Measurements from ENCODE around the gene GRB10. TPM values are rescaled to one million over a fixed set of nuclear protein-coding genes. Genes with fewer than 3 reads are reported as not detected.

The GRB10 gene
- polyA plus RNA-seq, 1 donor: 19.9 TPM

DNA sequence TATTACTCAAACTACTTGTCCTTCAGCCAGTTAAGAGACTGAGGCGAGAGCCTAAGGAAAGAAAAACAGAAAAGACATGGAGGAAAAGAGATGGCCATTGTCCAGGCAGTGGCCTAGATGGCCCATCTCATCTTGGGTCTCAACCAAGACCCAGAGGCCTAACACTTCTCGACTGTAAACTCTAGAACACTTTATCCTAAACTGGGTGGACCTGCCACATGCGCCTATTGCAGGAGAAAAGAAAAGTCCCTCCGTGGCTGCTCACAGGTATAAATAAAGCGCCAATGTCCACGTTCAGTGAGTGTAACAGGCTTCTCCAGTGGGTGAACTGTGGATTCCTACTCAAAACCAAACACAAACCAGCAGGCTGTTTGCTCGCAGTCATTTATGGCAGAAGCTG, 124.8 kb downstream of the GRB10 start:
- no peak for DNase-seq
- no peaks in the 10 kb centered on the region for H3K4me1 ChIP-seq (ENCODE audit: control insufficient read depth, insufficient read depth, low read length)
- H3K4me3 ChIP-seq (ENCODE audit: low read length): no peak overlapping the region
- H3K36me3 ChIP-seq (ENCODE audit: control insufficient read depth, insufficient read depth, low read length): peaks cover 2% of the 10 kb centered on the region
- H3K27ac ChIP-seq (ENCODE audit: low read length): no peak overlapping the region
- WGBS (ENCODE audit: insufficient coverage, low lambda C conversion rate): 90% methylated on average over 2 of the region's 7 CpGs
- H3K9me3 ChIP-seq (ENCODE audit: control insufficient read depth, low read depth, low read length): no peaks in the 10 kb centered on the region
- H3K27me3 ChIP-seq (ENCODE audit: control insufficient read depth, insufficient read depth, low read length): no peaks in the 10 kb centered on the region

DNA sequence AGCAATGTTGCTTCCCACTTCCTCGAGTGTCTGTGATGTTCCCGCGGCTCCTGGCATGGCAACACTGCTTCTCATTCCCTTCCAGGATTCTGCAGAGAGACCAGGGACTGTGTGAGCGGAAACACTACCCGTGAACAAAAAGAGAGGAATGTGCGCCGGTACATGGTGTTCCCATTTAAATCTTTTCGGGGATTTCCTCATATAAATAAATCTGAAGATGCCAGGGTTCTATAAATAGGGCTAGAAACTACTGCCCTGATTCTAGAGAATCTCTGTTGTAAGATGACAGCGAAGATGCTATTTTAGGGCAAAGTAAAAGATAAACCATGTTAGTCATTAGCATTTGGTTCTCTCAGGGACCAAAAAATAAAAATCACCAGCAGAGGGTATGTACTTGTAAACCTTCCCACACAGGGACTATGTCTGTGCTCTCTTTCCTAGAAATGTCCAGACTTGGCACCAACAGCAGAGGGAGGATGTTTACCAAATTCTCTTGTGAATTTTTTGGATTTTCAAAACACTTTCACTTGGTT, 125.3 kb downstream of the GRB10 start:
- no peak for DNase-seq
- no peaks in the 10 kb centered on the region for H3K9me3 ChIP-seq (ENCODE audit: control insufficient read depth, low read depth, low read length)
- H3K4me3 ChIP-seq (ENCODE audit: low read length): no peak overlapping the region
- no peaks in the 10 kb centered on the region for H3K4me1 ChIP-seq (ENCODE audit: control insufficient read depth, insufficient read depth, low read length)
- H3K27me3 ChIP-seq (ENCODE audit: control insufficient read depth, insufficient read depth, low read length): no peaks in the 10 kb centered on the region
- H3K27ac ChIP-seq (ENCODE audit: low read length): no peak overlapping the region
- peaks cover 2% of the 10 kb centered on the region for H3K36me3 ChIP-seq (ENCODE audit: control insufficient read depth, insufficient read depth, low read length)
- WGBS (ENCODE audit: insufficient coverage, low lambda C conversion rate): no CpG with 5 or more reads among the region's 9 CpGs

DNA sequence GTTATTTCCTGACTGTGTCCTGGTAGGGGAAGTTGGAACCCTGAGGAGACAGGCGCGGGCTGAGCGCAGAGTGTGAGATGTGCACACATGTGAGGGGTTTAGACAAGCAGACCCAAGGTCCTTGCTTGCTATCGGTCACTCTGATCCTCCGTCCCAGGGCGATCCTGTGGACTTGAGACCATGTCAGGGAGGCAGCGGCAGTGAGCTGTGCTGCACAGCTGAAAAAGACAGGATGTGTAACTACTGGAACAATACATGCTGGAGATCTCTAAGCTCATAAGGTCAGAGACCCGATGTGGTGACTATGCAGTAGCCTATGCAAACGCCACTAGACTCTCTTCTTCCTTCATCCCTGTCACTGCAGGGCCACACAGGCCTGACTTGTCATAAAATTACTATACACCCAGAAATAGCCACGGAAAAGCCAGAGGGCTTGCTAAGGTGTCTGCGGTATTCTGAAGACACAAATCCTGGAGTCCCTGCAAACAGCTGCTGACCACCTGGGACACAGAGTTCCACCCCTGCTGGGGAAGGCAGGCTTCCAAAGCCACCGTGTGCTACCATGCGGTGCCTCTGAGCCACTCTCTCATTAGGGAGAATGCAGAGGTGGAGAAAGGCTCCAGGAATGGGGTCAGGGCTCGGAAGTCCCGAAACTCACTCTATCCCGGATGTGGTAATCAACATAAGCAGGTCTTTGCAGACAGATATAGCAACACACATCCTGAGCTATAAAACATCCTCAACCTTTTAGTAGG, 126.4 kb downstream of the GRB10 start:
- no peak for DNase-seq
- no peaks in the 10 kb centered on the region for H3K27me3 ChIP-seq (ENCODE audit: control insufficient read depth, insufficient read depth, low read length)
- H3K36me3 ChIP-seq (ENCODE audit: control insufficient read depth, insufficient read depth, low read length): peaks cover 2% of the 10 kb centered on the region
- no peaks in the 10 kb centered on the region for H3K9me3 ChIP-seq (ENCODE audit: control insufficient read depth, low read depth, low read length)
- H3K4me1 ChIP-seq (ENCODE audit: control insufficient read depth, insufficient read depth, low read length): no peaks in the 10 kb centered on the region
- no peak overlapping the region for H3K27ac ChIP-seq (ENCODE audit: low read length)
- no peak overlapping the region for H3K4me3 ChIP-seq (ENCODE audit: low read length)
- no CpG with 5 or more reads among the region's 16 CpGs for WGBS (ENCODE audit: insufficient coverage, low lambda C conversion rate)

DNA sequence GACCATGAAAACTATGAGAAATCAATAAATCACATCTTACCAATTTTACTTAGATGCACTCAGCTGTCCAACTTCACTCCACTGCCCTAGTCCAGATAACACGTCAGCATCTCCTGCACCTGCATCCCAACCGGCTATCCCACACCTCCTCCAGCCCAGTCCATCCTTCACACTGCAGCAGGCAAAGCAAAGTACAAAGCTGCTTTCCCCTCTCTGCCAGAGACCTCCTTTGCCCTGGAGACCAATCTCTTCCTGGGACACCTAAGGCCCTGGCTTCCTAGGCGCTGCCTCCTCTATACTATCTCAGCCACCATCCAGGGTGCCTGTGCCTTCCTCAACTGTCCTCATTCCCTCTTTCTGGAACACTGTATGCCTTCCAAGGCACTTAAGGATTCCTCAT, 127.2 kb downstream of the GRB10 start:
- Histone ChIP-seq H3K36me3 (ENCODE audit: control insufficient read depth, insufficient read depth, low read length) (no peaks in the 10 kb centered on the region), H3K9me3 (ENCODE audit: control insufficient read depth, low read depth, low read length) (no peaks in the 10 kb centered on the region), H3K4me3 (ENCODE audit: low read length) (no peak overlapping the region), H3K27me3 (ENCODE audit: control insufficient read depth, insufficient read depth, low read length) (no peaks in the 10 kb centered on the region), H3K27ac (ENCODE audit: low read length) (no peak overlapping the region), H3K4me1 (ENCODE audit: control insufficient read depth, insufficient read depth, low read length) (no peaks in the 10 kb centered on the region)
- no peak for DNase-seq
- WGBS (ENCODE audit: insufficient coverage, low lambda C conversion rate): 100% methylated on average over 2 of the region's 3 CpGs

DNA sequence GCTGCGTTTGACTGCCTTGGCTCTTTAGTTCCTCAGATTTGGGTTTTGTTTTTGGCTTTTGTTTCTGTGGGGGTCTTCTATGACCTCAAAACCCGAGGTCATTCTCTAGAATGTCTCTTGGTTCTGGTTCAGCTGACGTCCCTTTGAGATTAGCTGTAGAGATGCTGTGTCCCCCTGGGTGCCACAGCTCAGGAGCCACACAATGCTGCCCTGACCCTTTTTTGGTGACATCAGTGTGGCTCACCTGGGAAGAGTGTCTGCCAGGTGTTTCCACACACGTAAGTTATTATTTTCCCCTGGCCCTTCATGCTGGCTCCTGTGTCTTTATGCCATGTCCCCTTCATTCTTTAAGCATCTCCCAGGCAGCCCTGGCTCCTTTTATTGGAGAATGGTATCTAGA, 127.7 kb downstream of the GRB10 start:
- Histone ChIP-seq H3K27ac (ENCODE audit: low read length) (no peak overlapping the region), H3K4me1 (ENCODE audit: control insufficient read depth, insufficient read depth, low read length) (no peaks in the 10 kb centered on the region), H3K4me3 (ENCODE audit: low read length) (no peak overlapping the region), H3K9me3 (ENCODE audit: control insufficient read depth, low read depth, low read length) (no peaks in the 10 kb centered on the region), H3K27me3 (ENCODE audit: control insufficient read depth, insufficient read depth, low read length) (no peaks in the 10 kb centered on the region), H3K36me3 (ENCODE audit: control insufficient read depth, insufficient read depth, low read length) (no peaks in the 10 kb centered on the region)
- WGBS (ENCODE audit: insufficient coverage, low lambda C conversion rate): 100% methylated on average over 2 of the region's 4 CpGs
- no peak for DNase-seq

DNA sequence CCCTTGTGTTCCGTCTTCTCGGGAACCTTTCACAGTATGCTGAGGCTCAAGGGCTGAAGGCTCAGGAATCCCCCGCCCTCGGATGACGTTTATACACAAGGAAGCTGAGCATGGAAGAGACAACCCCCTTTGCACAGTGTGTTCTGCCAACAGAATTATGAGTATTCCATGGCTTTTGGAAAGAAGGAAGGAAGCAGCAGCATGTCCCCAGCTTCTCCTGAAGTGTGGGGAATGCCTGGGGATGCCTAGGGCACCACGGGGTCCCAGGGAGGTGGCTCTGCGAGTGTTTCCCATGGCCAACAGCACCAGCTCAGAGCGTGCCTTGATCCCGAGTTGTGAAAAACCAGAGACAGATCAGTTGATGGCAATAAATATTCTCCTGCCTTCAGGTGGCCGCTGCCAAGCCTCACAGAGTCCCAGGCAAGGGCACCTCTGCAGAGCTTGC, 128.7 kb downstream of the GRB10 start:
- peak in 1 of 2 donors; percentile 28 for DNase-seq
- H3K4me1 ChIP-seq (ENCODE audit: control insufficient read depth, insufficient read depth, low read length): no peaks in the 10 kb centered on the region
- H3K4me3 ChIP-seq (ENCODE audit: low read length): no peak overlapping the region
- no peaks in the 10 kb centered on the region for H3K27me3 ChIP-seq (ENCODE audit: control insufficient read depth, insufficient read depth, low read length)
- WGBS (ENCODE audit: insufficient coverage, low lambda C conversion rate): no CpG with 5 or more reads among the region's 10 CpGs
- H3K9me3 ChIP-seq (ENCODE audit: control insufficient read depth, low read depth, low read length): no peaks in the 10 kb centered on the region
- no peak overlapping the region for H3K27ac ChIP-seq (ENCODE audit: low read length)
- peaks cover 3% of the 10 kb centered on the region for H3K36me3 ChIP-seq (ENCODE audit: control insufficient read depth, insufficient read depth, low read length)

DNA sequence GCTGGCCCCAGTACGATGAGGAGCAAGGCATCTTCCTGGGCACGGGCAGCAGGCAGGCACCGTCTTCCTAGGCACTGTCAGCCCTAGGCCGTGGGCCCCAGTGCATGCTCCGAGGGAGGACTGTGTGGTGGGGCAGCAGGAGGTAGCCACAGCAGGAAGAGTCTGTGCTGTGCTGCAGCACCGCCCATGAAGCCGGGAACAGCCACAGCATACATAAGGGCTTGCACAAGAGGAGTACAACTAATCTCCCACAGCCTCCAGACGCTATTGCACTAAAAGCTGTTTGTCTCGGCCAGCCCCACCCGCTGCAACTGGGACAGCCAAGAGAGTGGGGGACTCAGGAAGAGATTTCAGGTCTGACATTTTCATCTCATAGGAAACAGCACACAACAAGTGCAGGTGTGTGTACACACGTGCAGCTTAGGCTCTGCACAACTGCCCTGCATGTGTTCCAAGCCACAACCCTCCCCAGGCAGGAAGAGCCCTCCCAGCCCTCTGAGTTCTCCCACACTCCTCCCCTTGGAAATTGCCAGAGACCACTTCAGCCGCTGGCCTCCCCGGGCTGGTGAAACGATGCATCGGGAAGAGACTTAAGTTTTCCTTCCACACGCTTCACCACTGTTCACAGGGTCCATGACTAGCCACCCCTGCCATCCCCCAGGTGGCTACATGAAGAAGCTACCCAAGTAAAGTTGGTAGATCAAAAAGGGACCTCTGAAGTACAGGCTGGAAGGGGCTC, 129.4 kb downstream of the GRB10 start:
- H3K4me3 ChIP-seq (ENCODE audit: low read length): no peak overlapping the region
- WGBS (ENCODE audit: insufficient coverage, low lambda C conversion rate): no CpG with 5 or more reads among the region's 16 CpGs
- H3K36me3 ChIP-seq (ENCODE audit: control insufficient read depth, insufficient read depth, low read length): peaks cover 3% of the 10 kb centered on the region
- H3K4me1 ChIP-seq (ENCODE audit: control insufficient read depth, insufficient read depth, low read length): no peaks in the 10 kb centered on the region
- H3K27me3 ChIP-seq (ENCODE audit: control insufficient read depth, insufficient read depth, low read length): no peaks in the 10 kb centered on the region
- no peak for DNase-seq
- H3K27ac ChIP-seq (ENCODE audit: low read length): no peak overlapping the region
- no peaks in the 10 kb centered on the region for H3K9me3 ChIP-seq (ENCODE audit: control insufficient read depth, low read depth, low read length)

DNA sequence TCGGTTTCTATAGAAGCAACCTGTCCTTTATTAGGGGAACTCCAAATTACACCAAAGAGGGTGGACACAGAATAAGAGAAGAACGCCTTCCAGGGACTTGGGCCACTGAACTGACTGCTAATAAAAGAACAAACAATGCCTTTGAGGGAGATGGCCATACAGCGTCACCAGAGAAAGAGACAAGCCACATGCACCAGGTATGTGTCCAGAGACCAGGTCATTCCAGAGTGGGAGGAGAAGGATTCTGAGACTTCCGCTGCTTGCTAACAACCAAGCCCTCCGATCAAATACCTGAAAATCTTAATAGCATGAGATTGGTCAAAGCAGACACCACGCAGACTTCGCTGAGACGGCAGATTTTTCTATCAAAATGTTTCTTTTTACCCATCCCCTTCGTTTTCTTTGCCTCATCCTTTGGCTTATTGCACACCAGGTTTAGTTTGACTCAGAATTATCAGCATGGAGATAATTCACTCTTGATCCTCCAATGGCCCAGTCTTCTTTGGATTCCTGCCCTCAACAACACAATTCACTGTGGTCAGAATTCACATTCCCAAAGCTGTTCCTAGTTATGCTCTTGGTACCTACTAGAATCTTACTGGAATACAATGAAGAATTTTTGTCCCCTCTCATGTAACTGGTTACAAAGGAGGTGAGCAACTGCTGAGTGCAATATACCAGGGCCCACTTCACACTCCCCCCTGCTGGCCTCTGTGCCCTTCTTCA, 130.1 kb downstream of the GRB10 start:
- Histone ChIP-seq H3K9me3 (ENCODE audit: control insufficient read depth, low read depth, low read length) (no peaks in the 10 kb centered on the region), H3K4me1 (ENCODE audit: control insufficient read depth, insufficient read depth, low read length) (no peaks in the 10 kb centered on the region), H3K36me3 (ENCODE audit: control insufficient read depth, insufficient read depth, low read length) (peaks cover 3% of the 10 kb centered on the region), H3K27me3 (ENCODE audit: control insufficient read depth, insufficient read depth, low read length) (no peaks in the 10 kb centered on the region), H3K4me3 (ENCODE audit: low read length) (no peak overlapping the region), H3K27ac (ENCODE audit: low read length) (no peak overlapping the region)
- DNase-seq: no peak
- 100% methylated on average over 4 of the region's 9 CpGs for WGBS (ENCODE audit: insufficient coverage, low lambda C conversion rate)

DNA sequence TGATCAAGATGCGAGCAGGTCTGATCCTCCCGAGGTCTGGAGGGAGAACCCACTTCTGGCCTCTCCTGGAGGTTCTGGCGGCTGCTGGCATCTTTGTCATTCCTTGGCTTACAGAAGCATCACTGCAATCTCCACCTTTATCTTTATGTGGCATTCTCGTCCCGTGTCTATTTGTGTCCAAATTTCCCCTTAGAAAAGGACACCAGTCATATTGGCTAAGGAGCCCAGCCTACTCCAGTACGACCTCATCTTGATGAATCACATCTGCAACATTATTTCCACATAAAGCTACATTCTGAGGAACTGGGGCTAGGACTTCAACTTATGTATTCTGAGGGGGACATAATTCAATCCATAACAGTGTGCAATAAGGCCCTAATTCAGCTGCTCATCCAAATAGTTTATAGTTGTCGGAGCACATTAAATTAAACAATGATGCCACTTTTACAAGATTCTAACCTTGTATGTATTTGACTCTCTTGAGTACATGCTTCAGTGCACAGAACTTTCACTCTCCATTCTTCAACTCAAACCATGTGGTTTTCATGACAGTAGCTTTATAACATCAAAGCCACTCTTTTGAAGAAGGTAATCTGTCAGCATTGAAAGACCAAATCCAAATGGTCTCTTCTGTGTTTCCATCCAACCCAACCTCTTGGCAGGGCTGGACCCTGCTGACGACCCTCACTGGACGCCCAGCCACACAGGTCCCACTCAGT, 131.3 kb downstream of the GRB10 start:
- Histone ChIP-seq H3K27me3 (ENCODE audit: control insufficient read depth, insufficient read depth, low read length) (no peaks in the 10 kb centered on the region), H3K4me3 (ENCODE audit: low read length) (no peak overlapping the region), H3K36me3 (ENCODE audit: control insufficient read depth, insufficient read depth, low read length) (peaks cover 3% of the 10 kb centered on the region), H3K9me3 (ENCODE audit: control insufficient read depth, low read depth, low read length) (no peaks in the 10 kb centered on the region), H3K27ac (ENCODE audit: low read length) (no peak overlapping the region), H3K4me1 (ENCODE audit: control insufficient read depth, insufficient read depth, low read length) (no peaks in the 10 kb centered on the region)
- no peak for DNase-seq
- 88% methylated on average over 3 of the region's 9 CpGs for WGBS (ENCODE audit: insufficient coverage, low lambda C conversion rate)
